A549 (cell line): ENCODE measurements around the gene THSD7A.

Source experiments
- HOXA7 ChIP-seq: fragments of 250-450 bp; sonication (Bioruptor Pico); IDR thresholded peaks from 2 replicates; pipeline ENCODE4 v1.5.0; 2020; ENCODE audit warnings: mild to moderate bottlenecking, moderate library complexity
- TF ChIP-seq, protein P1 (sequence below): fragments of >200 bp; sonication (Bioruptor Twin); formaldehyde crosslinking; IDR thresholded peaks from 3 replicates; pipeline ENCODE4 v1.5.1; 2016
- TF ChIP-seq, protein P2 (sequence below): fragments of 450-650 bp; IDR thresholded peaks from 2 replicates; pipeline ENCODE4 v1.6.1; 2014; ENCODE audit warnings: antibody characterized with exemption
- TF ChIP-seq, protein P3 (sequence below): fragments of 200-600 bp; sonication (generic); IDR thresholded peaks from 2 replicates; pipeline ENCODE4 v1.6.1; 2016; ENCODE audit warnings: antibody characterized with exemption, mild to moderate bottlenecking, moderate library complexity

DNA sequence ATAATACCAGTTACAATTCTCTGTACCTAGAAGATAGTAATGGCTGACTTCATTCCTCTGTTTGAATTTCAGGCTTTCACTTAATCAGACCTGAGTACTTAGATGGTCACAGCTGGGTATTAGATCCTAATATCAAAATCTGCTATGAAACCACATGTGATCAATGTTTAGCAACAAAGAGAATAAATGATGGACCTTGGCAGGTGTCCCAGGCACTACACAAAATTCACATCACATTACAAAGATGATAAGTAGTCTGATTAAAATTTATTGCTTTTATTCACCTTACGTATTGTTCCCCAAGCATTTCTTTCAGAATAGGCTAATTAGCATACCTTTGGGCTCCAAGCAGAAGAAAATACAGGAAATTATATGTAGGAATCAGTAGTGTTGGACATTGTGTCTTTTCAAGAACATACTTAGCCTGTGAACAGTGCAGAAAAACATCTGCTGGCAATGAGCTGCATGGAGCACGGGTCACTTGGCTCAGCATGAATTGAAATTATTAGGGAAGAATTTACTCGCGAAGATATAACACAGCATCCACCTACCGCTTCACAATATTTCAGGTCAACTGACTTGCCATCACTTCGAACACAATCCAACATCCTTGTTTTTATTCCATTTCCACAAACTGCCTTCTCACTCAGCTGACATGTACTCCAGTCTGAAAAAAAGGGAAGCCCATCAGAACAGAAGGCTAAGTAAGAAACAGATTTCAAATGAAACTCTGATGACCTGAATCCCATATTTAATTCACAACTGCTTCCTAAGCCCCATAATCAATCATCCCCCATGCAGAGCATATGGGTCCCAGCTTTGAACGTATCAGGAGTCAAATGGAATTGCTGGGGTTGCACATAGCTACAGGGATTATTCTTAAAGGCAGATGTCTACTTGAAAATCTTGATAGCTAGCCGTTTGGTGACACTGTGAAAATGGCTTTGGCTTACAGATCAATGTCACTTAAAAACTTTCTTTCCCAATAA lies 421.0 kb downstream of the THSD7A start:
- TF ChIP-seq, protein P1, sequence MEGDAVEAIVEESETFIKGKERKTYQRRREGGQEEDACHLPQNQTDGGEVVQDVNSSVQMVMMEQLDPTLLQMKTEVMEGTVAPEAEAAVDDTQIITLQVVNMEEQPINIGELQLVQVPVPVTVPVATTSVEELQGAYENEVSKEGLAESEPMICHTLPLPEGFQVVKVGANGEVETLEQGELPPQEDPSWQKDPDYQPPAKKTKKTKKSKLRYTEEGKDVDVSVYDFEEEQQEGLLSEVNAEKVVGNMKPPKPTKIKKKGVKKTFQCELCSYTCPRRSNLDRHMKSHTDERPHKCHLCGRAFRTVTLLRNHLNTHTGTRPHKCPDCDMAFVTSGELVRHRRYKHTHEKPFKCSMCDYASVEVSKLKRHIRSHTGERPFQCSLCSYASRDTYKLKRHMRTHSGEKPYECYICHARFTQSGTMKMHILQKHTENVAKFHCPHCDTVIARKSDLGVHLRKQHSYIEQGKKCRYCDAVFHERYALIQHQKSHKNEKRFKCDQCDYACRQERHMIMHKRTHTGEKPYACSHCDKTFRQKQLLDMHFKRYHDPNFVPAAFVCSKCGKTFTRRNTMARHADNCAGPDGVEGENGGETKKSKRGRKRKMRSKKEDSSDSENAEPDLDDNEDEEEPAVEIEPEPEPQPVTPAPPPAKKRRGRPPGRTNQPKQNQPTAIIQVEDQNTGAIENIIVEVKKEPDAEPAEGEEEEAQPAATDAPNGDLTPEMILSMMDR, result no peak
- TF ChIP-seq, protein P2, sequence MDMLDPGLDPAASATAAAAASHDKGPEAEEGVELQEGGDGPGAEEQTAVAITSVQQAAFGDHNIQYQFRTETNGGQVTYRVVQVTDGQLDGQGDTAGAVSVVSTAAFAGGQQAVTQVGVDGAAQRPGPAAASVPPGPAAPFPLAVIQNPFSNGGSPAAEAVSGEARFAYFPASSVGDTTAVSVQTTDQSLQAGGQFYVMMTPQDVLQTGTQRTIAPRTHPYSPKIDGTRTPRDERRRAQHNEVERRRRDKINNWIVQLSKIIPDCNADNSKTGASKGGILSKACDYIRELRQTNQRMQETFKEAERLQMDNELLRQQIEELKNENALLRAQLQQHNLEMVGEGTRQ, result no peak
- TF ChIP-seq, protein P3, sequence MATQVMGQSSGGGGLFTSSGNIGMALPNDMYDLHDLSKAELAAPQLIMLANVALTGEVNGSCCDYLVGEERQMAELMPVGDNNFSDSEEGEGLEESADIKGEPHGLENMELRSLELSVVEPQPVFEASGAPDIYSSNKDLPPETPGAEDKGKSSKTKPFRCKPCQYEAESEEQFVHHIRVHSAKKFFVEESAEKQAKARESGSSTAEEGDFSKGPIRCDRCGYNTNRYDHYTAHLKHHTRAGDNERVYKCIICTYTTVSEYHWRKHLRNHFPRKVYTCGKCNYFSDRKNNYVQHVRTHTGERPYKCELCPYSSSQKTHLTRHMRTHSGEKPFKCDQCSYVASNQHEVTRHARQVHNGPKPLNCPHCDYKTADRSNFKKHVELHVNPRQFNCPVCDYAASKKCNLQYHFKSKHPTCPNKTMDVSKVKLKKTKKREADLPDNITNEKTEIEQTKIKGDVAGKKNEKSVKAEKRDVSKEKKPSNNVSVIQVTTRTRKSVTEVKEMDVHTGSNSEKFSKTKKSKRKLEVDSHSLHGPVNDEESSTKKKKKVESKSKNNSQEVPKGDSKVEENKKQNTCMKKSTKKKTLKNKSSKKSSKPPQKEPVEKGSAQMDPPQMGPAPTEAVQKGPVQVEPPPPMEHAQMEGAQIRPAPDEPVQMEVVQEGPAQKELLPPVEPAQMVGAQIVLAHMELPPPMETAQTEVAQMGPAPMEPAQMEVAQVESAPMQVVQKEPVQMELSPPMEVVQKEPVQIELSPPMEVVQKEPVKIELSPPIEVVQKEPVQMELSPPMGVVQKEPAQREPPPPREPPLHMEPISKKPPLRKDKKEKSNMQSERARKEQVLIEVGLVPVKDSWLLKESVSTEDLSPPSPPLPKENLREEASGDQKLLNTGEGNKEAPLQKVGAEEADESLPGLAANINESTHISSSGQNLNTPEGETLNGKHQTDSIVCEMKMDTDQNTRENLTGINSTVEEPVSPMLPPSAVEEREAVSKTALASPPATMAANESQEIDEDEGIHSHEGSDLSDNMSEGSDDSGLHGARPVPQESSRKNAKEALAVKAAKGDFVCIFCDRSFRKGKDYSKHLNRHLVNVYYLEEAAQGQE, result no peak
- no peak for TF ChIP-seq HOXA7 (CRISPR knock-in tag)
